A549 (cell line): ENCODE data around the gene NUDT5.

ENCODE experiments used
- CHD4 ChIP-seq: fragments of 200-600 bp; sonication (generic); IDR thresholded peaks from 2 replicates; pipeline ENCODE4 v1.6.1; 2016; ENCODE audit warnings: antibody characterized with exemption, mild to moderate bottlenecking, borderline replicate concordance
- EP300 ChIP-seq, 2 experiments: fragments of >200 bp; sonication (Bioruptor Twin); formaldehyde crosslinking; IDR thresholded peaks; 2 replicates in 1 of 2; 3 replicates in 1 of 2; pipeline ENCODE4 v1.6.1; 2016 to 2017
- HOXA7 ChIP-seq: fragments of 250-450 bp; sonication (Bioruptor Pico); IDR thresholded peaks from 2 replicates; pipeline ENCODE4 v1.5.0; 2020; ENCODE audit warnings: mild to moderate bottlenecking, moderate library complexity
- MAFK ChIP-seq: fragments of 450-650 bp; IDR thresholded peaks from 2 replicates; pipeline ENCODE4 v1.6.1; 2014; ENCODE audit not compliant: partially characterized antibody
- MAZ ChIP-seq: fragments of 150-350 bp; IDR thresholded peaks from 2 replicates; pipeline ENCODE4 v1.6.1; 2014; ENCODE audit warnings: antibody characterized with exemption, low read depth, low read length, borderline replicate concordance
- POLR2A ChIP-seq: IDR thresholded peaks from 2 replicates; pipeline ENCODE4 v1.6.1; 2012; ENCODE audit warnings: mild to moderate bottlenecking, low read length
- RAD21 ChIP-seq, 2 experiments: fragments of >200 bp in 1 of 2; sonication (Bioruptor Twin) in 1 of 2; formaldehyde crosslinking in 1 of 2; IDR thresholded peaks in 1 of 2; conservative IDR thresholded peaks in 1 of 2; 2 replicates in 1 of 2; 3 replicates in 1 of 2; pipeline ENCODE4 v1.6.1; 2012 to 2018; ENCODE audit warnings: inconsistent platforms in 1 of 2
- REST ChIP-seq: fragments of 200-600 bp; sonication (generic); IDR thresholded peaks from 2 replicates; pipeline ENCODE4 v1.6.1; 2016; ENCODE audit warnings: antibody characterized with exemption, mild to moderate bottlenecking, moderate library complexity
- SMC3 ChIP-seq: fragments of >200 bp; sonication (Bioruptor Twin); formaldehyde crosslinking; IDR thresholded peaks from 3 replicates; pipeline ENCODE4 v1.6.1; 2018; ENCODE audit warnings: inconsistent platforms
- ZC3H11A ChIP-seq: fragments of 450-650 bp; IDR thresholded peaks from 2 replicates; pipeline ENCODE4 v1.6.1; 2014; ENCODE audit warnings: antibody characterized with exemption, mild to moderate bottlenecking
- TF ChIP-seq, protein P1 (sequence below): fragments of >200 bp; sonication (Bioruptor Twin); formaldehyde crosslinking; IDR thresholded peaks from 3 replicates; pipeline ENCODE4 v1.5.1; 2016
- TF ChIP-seq, protein P2 (sequence below): IDR thresholded peaks from 2 replicates; pipeline ENCODE4 v1.6.1; 2012

GRCh38 chr10:12212454-12212853 lies 16.8 kb upstream of the NUDT5 start:
- TF ChIP-seq ZC3H11A, result no peak
- TF ChIP-seq, protein P1, sequence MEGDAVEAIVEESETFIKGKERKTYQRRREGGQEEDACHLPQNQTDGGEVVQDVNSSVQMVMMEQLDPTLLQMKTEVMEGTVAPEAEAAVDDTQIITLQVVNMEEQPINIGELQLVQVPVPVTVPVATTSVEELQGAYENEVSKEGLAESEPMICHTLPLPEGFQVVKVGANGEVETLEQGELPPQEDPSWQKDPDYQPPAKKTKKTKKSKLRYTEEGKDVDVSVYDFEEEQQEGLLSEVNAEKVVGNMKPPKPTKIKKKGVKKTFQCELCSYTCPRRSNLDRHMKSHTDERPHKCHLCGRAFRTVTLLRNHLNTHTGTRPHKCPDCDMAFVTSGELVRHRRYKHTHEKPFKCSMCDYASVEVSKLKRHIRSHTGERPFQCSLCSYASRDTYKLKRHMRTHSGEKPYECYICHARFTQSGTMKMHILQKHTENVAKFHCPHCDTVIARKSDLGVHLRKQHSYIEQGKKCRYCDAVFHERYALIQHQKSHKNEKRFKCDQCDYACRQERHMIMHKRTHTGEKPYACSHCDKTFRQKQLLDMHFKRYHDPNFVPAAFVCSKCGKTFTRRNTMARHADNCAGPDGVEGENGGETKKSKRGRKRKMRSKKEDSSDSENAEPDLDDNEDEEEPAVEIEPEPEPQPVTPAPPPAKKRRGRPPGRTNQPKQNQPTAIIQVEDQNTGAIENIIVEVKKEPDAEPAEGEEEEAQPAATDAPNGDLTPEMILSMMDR, result no peak
- no peak for TF ChIP-seq HOXA7
- TF ChIP-seq REST, result no peak
- no peak for TF ChIP-seq RAD21 (conservative IDR thresholded peaks at IDR 0.05 in 1 of 2, IDR thresholded peaks at IDR 0.05 in 1 of 2)
- no peak for TF ChIP-seq MAZ
- TF ChIP-seq, protein P2, sequence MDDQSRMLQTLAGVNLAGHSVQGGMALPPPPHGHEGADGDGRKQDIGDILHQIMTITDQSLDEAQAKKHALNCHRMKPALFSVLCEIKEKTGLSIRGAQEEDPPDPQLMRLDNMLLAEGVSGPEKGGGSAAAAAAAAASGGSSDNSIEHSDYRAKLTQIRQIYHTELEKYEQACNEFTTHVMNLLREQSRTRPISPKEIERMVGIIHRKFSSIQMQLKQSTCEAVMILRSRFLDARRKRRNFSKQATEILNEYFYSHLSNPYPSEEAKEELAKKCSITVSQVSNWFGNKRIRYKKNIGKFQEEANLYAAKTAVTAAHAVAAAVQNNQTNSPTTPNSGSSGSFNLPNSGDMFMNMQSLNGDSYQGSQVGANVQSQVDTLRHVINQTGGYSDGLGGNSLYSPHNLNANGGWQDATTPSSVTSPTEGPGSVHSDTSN, result no peak
- no peak for TF ChIP-seq EP300 (IDR thresholded peaks at IDR 0.05)
- TF ChIP-seq POLR2A, result no peak
- TF ChIP-seq SMC3, result no peak
- TF ChIP-seq CHD4, result no peak
- no peak for TF ChIP-seq MAFK
